HepG2 (cell line): ENCODE results near the gene THRSP. TPM values are rescaled to one million over a fixed set of nuclear protein-coding genes. Genes with fewer than 3 reads are reported as not detected.

Experiments
- ASH2L ChIP-seq: fragments of 300-600, 200-600 bp; sonication (generic); IDR thresholded peaks from 2 replicates; pipeline ENCODE4 v1.7.0; 2017; ENCODE audit warnings: low read depth, mild to moderate bottlenecking, moderate library complexity, mixed read lengths, low read length; ENCODE audit not compliant: insufficient read length
- BRCA1 ChIP-seq: sonication (generic); formaldehyde crosslinking; IDR thresholded peaks from 2 replicates; pipeline ENCODE4 v1.4.0; 2020; ENCODE audit warnings: missing genetic modification reagents
- ISL2 ChIP-seq: sonication (generic); formaldehyde crosslinking; IDR thresholded peaks from 2 replicates; pipeline ENCODE4 v1.5.0; 2020; ENCODE audit warnings: missing genetic modification reagents
- MATR3 ChIP-seq: sonication (generic); formaldehyde crosslinking; IDR thresholded peaks from 2 replicates; pipeline ENCODE4 v1.4.0; 2020; ENCODE audit warnings: missing genetic modification reagents
- MED8 ChIP-seq: sonication (generic); formaldehyde crosslinking; IDR thresholded peaks from 2 replicates; pipeline ENCODE4 v1.8.1; 2023; ENCODE audit warnings: mild to moderate bottlenecking, missing genetic modification reagents; ENCODE audit not compliant: insufficient replicate concordance
- MTA1 ChIP-seq: sonication (generic); formaldehyde crosslinking; IDR thresholded peaks from 2 replicates; pipeline ENCODE4 v1.4.0; 2020; ENCODE audit warnings: missing genetic modification reagents, mild to moderate bottlenecking, borderline replicate concordance
- PHF5A ChIP-seq: IDR thresholded peaks from one replicate; pipeline ENCODE4 v1.6.1; 2018; ENCODE audit warnings: low read depth, missing genetic modification reagents; ENCODE audit not compliant: unreplicated experiment
- RARG ChIP-seq: sonication (generic); formaldehyde crosslinking; IDR thresholded peaks from 2 replicates; pipeline ENCODE4 v1.4.0; 2020; ENCODE audit warnings: low read depth, mild to moderate bottlenecking, missing genetic modification reagents
- SOX5 ChIP-seq: IDR thresholded peaks from 2 replicates; pipeline ENCODE4 v1.6.1; 2016; ENCODE audit warnings: borderline replicate concordance
- U2AF1 ChIP-seq: fragments of 200-400 bp; formaldehyde crosslinking; optimal IDR thresholded peaks from 2 replicates; pipeline ENCODE3; 2017; ENCODE audit warnings: mild to moderate bottlenecking, low read depth, low read length
- ZNF160 ChIP-seq: sonication (generic); formaldehyde crosslinking; IDR thresholded peaks from 2 replicates; pipeline ENCODE4 v1.8.0; 2022; ENCODE audit warnings: mild to moderate bottlenecking, inconsistent platforms, missing genetic modification reagents
- ZNF780A ChIP-seq: sonication (generic); formaldehyde crosslinking; IDR thresholded peaks from 2 replicates; pipeline ENCODE4 v1.8.0; 2022; ENCODE audit warnings: mild to moderate bottlenecking, missing genetic modification reagents, moderate library complexity
- ZSCAN29 ChIP-seq: sonication (generic); formaldehyde crosslinking; conservative IDR thresholded peaks from 2 replicates; pipeline ENCODE4 v1.4.0; 2020; ENCODE audit warnings: mild to moderate bottlenecking, missing genetic modification reagents
- polyA plus RNA-seq, 8 experiments: library from polyadenylated mRNA; depleted of rRNA in 3 of 8; stranded (reverse) in 7 of 8; unstranded in 1 of 8; fragments of >200 nt; fragmentation: Illumina TruSeq in 4 of 8; extraction: Trizol in 4 of 8; gene quantifications; 2 replicates each; pipeline versions ENCODE4 v1.2.1 to v1.2.3, GENCODE V29; 2011 to 2016; ENCODE audit warnings: low read depth in 4 of 8, missing spikeins in 1 of 8, mixed read lengths in 1 of 8; ENCODE audit not compliant: insufficient read depth in 1 of 8
- total RNA-seq, 5 experiments: library from RNA; depleted of rRNA; stranded (reverse); fragments of >200 nt; fragmentation: Illumina TruSeq; extraction: Trizol; gene quantifications; 2 replicates each; pipeline ENCODE4 v1.2.3, GENCODE V29; 2016; ENCODE audit warnings: low read depth in 1 of 5
- TF ChIP-seq, protein P1 (sequence below): sonication (generic); formaldehyde crosslinking; IDR thresholded peaks from 2 replicates; pipeline ENCODE4 v1.4.0; 2020; ENCODE audit warnings: mild to moderate bottlenecking, missing genetic modification reagents
- TF ChIP-seq, protein P2 (sequence below): sonication (generic); formaldehyde crosslinking; IDR thresholded peaks from 2 replicates; pipeline ENCODE4 v1.5.0; 2020; ENCODE audit warnings: missing genetic modification reagents, mild to moderate bottlenecking, borderline replicate concordance
- TF ChIP-seq, protein P3 (sequence below): sonication (generic); formaldehyde crosslinking; IDR thresholded peaks from 2 replicates; pipeline ENCODE4 v1.5.0; 2020; ENCODE audit warnings: mild to moderate bottlenecking, missing genetic modification reagents

Gene THRSP
- total and polyA plus RNA-seq, 2 of the 13 experiments (the other 11 are each of a cell fraction or from before 2014, with no cell fraction given), result 0.13 to 0.58 TPM

DNA sequence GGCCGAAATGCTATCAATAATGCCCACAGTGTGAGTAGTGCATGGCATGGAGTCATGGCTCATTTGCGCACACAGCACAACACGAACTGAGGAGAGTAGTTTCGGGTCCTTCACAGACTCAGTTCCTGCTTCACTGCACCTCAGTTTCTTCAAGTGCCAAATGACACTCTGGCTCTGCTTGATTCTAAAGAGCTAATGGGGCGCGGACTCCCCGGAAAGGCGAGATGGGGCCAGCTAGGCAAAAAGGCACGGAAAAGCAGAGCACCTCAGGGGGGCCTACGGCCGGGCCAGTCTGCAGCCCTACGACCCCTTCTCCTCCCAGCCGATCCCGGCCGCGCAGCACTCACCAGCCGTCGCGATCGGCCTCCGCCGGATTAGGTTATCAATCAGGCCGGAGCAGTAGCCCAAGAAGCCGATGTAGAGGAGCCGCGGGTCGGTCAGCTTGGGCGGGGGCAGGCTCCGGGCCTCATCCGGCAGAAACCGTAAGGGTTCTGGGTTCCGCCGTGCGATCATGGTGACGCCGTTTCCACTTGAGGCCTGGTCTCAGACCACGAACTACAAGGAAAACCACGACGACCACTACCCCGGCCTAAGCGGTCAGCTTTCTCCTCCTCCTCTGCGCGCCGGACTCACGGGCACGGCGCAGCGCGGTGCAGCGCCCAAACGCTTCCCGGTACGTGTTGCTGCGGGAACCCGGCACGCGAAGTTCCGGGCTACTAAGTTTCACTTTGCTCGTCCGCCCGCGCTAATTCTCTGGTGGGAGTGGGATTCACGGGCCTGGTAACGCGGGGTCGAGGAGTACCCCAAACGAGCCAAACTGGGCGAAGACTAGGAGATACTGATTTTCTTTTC lies 15.8 kb downstream of the THRSP start, which contains the start of gene NDUFC2 (continued):
- TF ChIP-seq MED8 (peak; percentile 77), BRCA1 (CRISPR knock-in tag) (0 out of 2 replicates have a peak, but pooled peaks have one; percentile 74), ZNF160 (peak; percentile 91; the same call in 1 of the 2 replicates), ZSCAN29 (CRISPR knock-in tag) (0 out of 2 replicates have a peak, but pooled peaks have one; percentile 56), MATR3 (no peak), ZNF780A (peak; percentile 68; the same call in 1 of the 2 replicates), MTA1 (CRISPR knock-in tag) (peak; percentile 96), ISL2 (CRISPR knock-in tag) (peak; percentile 70), U2AF1 (peak; percentile 72), RARG (peak; percentile 75; the same call in 1 of the 2 replicates), ASH2L (peak; percentile 99), SOX5 (CRISPR knock-in tag) (peak; percentile 72), PHF5A (CRISPR knock-in tag) (peak; percentile 91)
- TF ChIP-seq, protein P1, sequence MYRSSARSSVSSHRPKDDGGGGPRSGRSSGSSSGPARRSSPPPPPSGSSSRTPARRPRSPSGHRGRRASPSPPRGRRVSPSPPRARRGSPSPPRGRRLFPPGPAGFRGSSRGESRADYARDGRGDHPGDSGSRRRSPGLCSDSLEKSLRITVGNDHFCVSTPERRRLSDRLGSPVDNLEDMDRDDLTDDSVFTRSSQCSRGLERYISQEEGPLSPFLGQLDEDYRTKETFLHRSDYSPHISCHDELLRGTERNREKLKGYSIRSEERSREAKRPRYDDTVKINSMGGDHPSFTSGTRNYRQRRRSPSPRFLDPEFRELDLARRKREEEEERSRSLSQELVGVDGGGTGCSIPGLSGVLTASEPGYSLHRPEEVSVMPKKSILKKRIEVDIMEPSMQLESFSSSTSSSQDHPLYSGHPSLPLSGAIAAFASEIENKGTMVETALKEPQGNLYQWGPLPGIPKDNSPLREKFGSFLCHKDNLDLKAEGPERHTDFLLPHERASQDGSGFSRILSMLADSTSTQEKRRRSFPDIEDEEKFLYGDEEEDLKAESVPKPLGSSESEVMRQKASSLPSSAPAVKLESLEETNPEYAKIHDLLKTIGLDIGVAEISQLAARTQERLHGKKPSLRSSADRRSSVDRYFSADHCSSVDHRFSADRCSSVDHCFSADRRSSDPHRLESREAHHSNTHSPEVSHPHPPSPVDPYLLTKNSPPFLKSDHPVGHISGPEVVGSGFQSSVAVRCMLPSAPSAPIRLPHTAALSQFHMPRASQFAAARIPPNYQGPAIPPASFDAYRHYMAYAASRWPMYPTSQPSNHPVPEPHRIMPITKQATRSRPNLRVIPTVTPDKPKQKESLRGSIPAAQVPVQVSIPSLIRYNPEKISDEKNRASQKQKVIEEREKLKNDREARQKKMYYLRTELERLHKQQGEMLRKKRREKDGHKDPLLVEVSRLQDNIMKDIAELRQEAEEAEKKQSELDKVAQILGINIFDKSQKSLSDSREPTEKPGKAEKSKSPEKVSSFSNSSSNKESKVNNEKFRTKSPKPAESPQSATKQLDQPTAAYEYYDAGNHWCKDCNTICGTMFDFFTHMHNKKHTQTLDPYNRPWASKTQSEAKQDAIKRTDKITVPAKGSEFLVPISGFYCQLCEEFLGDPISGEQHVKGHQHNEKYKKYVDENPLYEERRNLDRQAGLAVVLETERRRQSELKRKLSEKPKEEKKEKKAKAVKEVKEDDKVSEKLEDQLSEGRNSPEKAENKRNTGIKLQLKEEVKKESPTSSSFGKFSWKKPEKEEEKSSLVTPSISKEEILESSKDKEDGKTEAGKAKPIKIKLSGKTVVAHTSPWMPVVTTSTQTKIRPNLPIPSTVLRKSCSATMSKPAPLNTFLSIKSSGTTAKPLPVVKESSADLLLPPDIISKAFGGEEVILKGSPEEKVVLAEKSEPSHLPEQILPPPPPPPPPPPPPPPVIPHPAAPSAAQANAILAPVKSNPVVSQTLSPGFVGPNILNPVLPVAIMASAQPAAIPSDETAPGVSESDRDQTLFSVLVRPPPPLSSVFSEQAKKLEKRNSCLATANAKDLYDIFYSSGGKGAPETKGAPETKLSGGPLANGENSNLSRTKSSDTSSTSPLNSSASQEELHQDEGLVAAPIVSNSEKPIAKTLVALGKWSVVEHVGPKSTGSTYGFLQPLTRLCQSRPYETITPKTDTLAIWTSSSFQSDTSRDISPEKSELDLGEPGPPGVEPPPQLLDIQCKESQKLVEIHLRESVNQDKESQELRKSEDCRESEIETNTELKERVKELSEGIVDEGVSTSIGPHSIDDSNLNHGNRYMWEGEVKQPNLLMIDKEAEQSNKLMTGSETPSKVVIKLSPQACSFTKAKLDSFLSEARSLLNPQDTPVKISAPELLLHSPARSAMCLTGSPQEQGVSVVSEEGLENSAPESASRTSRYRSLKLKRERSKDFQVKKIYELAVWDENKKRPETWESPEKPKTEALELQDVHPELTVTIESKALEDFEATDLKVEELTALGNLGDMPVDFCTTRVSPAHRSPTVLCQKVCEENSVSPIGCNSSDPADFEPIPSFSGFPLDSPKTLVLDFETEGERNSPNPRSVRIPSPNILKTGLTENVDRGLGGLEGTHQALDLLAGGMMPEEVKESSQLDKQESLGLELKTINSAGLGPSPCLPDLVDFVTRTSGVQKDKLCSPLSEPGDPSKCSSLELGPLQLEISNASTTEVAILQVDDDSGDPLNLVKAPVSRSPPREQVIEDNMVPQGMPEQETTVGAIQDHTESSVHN (CRISPR knock-in tag), result peak; percentile 41; the same call in 1 of the 2 replicates
- TF ChIP-seq, protein P2, sequence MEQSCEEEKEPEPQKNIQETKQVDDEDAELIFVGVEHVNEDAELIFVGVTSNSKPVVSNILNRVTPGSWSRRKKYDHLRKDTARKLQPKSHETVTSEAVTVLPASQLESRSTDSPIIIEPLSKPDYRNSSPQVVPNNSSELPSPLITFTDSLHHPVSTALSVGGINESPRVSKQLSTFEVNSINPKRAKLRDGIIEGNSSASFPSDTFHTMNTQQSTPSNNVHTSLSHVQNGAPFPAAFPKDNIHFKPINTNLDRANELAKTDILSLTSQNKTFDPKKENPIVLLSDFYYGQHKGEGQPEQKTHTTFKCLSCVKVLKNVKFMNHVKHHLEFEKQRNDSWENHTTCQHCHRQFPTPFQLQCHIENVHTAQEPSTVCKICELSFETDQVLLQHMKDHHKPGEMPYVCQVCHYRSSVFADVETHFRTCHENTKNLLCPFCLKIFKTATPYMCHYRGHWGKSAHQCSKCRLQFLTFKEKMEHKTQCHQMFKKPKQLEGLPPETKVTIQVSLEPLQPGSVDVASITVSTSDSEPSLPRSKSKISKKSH, result peak; percentile 98
- TF ChIP-seq, protein P3, sequence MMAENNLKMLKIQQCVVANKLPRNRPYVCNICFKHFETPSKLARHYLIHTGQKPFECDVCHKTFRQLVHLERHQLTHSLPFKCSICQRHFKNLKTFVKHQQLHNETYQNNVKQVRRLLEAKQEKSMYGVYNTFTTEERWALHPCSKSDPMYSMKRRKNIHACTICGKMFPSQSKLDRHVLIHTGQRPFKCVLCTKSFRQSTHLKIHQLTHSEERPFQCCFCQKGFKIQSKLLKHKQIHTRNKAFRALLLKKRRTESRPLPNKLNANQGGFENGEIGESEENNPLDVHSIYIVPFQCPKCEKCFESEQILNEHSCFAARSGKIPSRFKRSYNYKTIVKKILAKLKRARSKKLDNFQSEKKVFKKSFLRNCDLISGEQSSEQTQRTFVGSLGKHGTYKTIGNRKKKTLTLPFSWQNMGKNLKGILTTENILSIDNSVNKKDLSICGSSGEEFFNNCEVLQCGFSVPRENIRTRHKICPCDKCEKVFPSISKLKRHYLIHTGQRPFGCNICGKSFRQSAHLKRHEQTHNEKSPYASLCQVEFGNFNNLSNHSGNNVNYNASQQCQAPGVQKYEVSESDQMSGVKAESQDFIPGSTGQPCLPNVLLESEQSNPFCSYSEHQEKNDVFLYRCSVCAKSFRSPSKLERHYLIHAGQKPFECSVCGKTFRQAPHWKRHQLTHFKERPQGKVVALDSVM (CRISPR knock-in tag), result peak; percentile 76
